ENCODE measurements around the gene FRMD4B. TPM values are rescaled to one million over a fixed set of nuclear protein-coding genes. Genes with fewer than 3 reads are reported as not detected.
"Not testable (repeated sequence)": the region's sequence is repeated elsewhere in the genome, so short reads cannot be mapped to it uniquely, and the experiment has no call there.

The FRMD4B gene
- total RNA-seq, 1 experiment from 2014 or later = 4.4 TPM

GRCh38 chr3:69328103-69328962, 57.6 kb downstream of the FRMD4B start:
- Histone ChIP-seq H3K9me3 (replicated peaks) (no peaks in the 10 kb centered on the region), H3K27me3 (no peaks in the 10 kb centered on the region), H3K36me3 (no peaks in the 10 kb centered on the region), H3K27ac (no peak overlapping the region), H3K4me1 (peaks cover 10% of the 10 kb centered on the region), H3K4me3 (no peak overlapping the region)
- no peak for DNase-seq

GRCh38 chr3:69326855-69327300, 59.0 kb downstream of the FRMD4B start:
- DNase-seq = no peak
- Histone ChIP-seq H3K36me3 (no peaks in the 10 kb centered on the region), H3K9me3 (replicated peaks) (no peaks in the 10 kb centered on the region), H3K4me3 (no peak overlapping the region), H3K27ac (no peak overlapping the region), H3K27me3 (no peaks in the 10 kb centered on the region), H3K4me1 (peaks cover 15% of the 10 kb centered on the region)

GRCh38 chr3:69325151-69325550, 60.7 kb downstream of the FRMD4B start:
- no peaks in the 10 kb centered on the region for H3K27me3 ChIP-seq
- no peak for DNase-seq
- no peaks in the 10 kb centered on the region for H3K36me3 ChIP-seq
- no peaks in the 10 kb centered on the region for H3K9me3 ChIP-seq (replicated peaks)
- H3K27ac ChIP-seq = no peak overlapping the region
- no peak overlapping the region for H3K4me3 ChIP-seq
- peaks cover 15% of the 10 kb centered on the region for H3K4me1 ChIP-seq

GRCh38 chr3:69324362-69325025, 61.4 kb downstream of the FRMD4B start:
- H3K4me1 ChIP-seq = peaks cover 15% of the 10 kb centered on the region
- H3K27me3 ChIP-seq = no peaks in the 10 kb centered on the region
- no peak overlapping the region for H3K4me3 ChIP-seq
- H3K9me3 ChIP-seq (replicated peaks) = no peaks in the 10 kb centered on the region
- H3K36me3 ChIP-seq = no peaks in the 10 kb centered on the region
- peak overlapping the region; percentile 57 for H3K27ac ChIP-seq
- peak in 1 of 2 experiments; percentile 43 for DNase-seq

- H3K4me1 ChIP-seq = peaks cover 15% of the 10 kb centered on the region
- H3K27me3 ChIP-seq = no peaks in the 10 kb centered on the region
- peak; percentile 27 to 68 for DNase-seq
- H3K36me3 ChIP-seq = no peaks in the 10 kb centered on the region
- H3K27ac ChIP-seq = peak overlapping the region; percentile 57
- no peaks in the 10 kb centered on the region for H3K9me3 ChIP-seq (replicated peaks)
- H3K4me3 ChIP-seq = no peak overlapping the region
Observed at GRCh38 chr3:69323941-69324340, 61.9 kb downstream of the FRMD4B start.

- H3K36me3 ChIP-seq; DNase-seq; H3K4me3 ChIP-seq; H3K9me3 ChIP-seq (replicated peaks); H3K27me3 ChIP-seq: not testable (repeated sequence)
- Histone ChIP-seq H3K4me1 (peaks cover 15% of the 10 kb centered on the region), H3K27ac (peak overlapping the region; percentile 57)
Observed at GRCh38 chr3:69322512-69322911, 63.4 kb downstream of the FRMD4B start.

- H3K27ac ChIP-seq = no peak overlapping the region
- no peaks in the 10 kb centered on the region for H3K9me3 ChIP-seq (replicated peaks)
- no peaks in the 10 kb centered on the region for H3K27me3 ChIP-seq
- H3K36me3 ChIP-seq = no peaks in the 10 kb centered on the region
- peak in 1 of 2 experiments; percentile 34 for DNase-seq
- H3K4me3 ChIP-seq = no peak overlapping the region
- H3K4me1 ChIP-seq = peaks cover 15% of the 10 kb centered on the region
Observed at GRCh38 chr3:69322158-69322509, 63.8 kb downstream of the FRMD4B start.

GRCh38 chr3:69321301-69322157, 64.4 kb downstream of the FRMD4B start:
- H3K4me1 ChIP-seq = peaks cover 15% of the 10 kb centered on the region
- H3K27ac ChIP-seq = no peak overlapping the region

GRCh38 chr3:69320871-69321271, 65.0 kb downstream of the FRMD4B start:
- H3K4me3 ChIP-seq = no peak overlapping the region
- no peak overlapping the region for H3K27ac ChIP-seq
- H3K36me3 ChIP-seq = no peaks in the 10 kb centered on the region
- DNase-seq = no peak
- peaks cover 15% of the 10 kb centered on the region for H3K4me1 ChIP-seq
- H3K9me3 ChIP-seq (replicated peaks) = no peaks in the 10 kb centered on the region
- no peaks in the 10 kb centered on the region for H3K27me3 ChIP-seq

More at GRCh38 chr3:69321301-69322157, 64.4 kb downstream of the FRMD4B start:
- no peaks in the 10 kb centered on the region for H3K27me3 ChIP-seq
- no peaks in the 10 kb centered on the region for H3K36me3 ChIP-seq
- no peak overlapping the region for H3K4me3 ChIP-seq
- H3K9me3 ChIP-seq (replicated peaks) = no peaks in the 10 kb centered on the region
- no peak for DNase-seq

GRCh38 chr3:69319652-69320051, 66.2 kb downstream of the FRMD4B start:
- H3K27me3 ChIP-seq = no peaks in the 10 kb centered on the region
- no peaks in the 10 kb centered on the region for H3K9me3 ChIP-seq (replicated peaks)
- no peaks in the 10 kb centered on the region for H3K36me3 ChIP-seq
- H3K4me3 ChIP-seq = no peak overlapping the region
- H3K4me1 ChIP-seq = peaks cover 15% of the 10 kb centered on the region
- H3K27ac ChIP-seq = no peak overlapping the region
- no peak for DNase-seq

- Histone ChIP-seq H3K4me1 (peaks cover 5% of the 10 kb centered on the region), H3K36me3 (no peaks in the 10 kb centered on the region), H3K27ac (no peak overlapping the region), H3K27me3 (no peaks in the 10 kb centered on the region), H3K9me3 (replicated peaks) (no peaks in the 10 kb centered on the region), H3K4me3 (no peak overlapping the region)
- DNase-seq = no peak
Observed at GRCh38 chr3:69318410-69318809, 67.5 kb downstream of the FRMD4B start.

GRCh38 chr3:69313251-69313650, 72.6 kb downstream of the FRMD4B start:
- DNase-seq = no peak
- Histone ChIP-seq H3K4me3 (no peak overlapping the region), H3K36me3 (no peaks in the 10 kb centered on the region), H3K27ac (no peak overlapping the region), H3K27me3 (no peaks in the 10 kb centered on the region), H3K9me3 (replicated peaks) (no peaks in the 10 kb centered on the region), H3K4me1 (no peaks in the 10 kb centered on the region)

GRCh38 chr3:69309814-69310213, 76.1 kb downstream of the FRMD4B start:
- H3K4me1 ChIP-seq = no peaks in the 10 kb centered on the region
- no peak for DNase-seq
- no peak overlapping the region for H3K27ac ChIP-seq

GRCh38 chr3:69306239-69307185, 79.4 kb downstream of the FRMD4B start:
- Histone ChIP-seq H3K36me3 (no peaks in the 10 kb centered on the region), H3K4me3 (no peak overlapping the region), H3K27ac (no peak overlapping the region), H3K9me3 (replicated peaks) (no peaks in the 10 kb centered on the region), H3K4me1 (no peaks in the 10 kb centered on the region), H3K27me3 (no peaks in the 10 kb centered on the region)
- DNase-seq = peak; percentile 28 to 83

More at GRCh38 chr3:69309814-69310213, 76.1 kb downstream of the FRMD4B start:
- no peaks in the 10 kb centered on the region for H3K9me3 ChIP-seq (replicated peaks)
- H3K36me3 ChIP-seq = no peaks in the 10 kb centered on the region
- no peaks in the 10 kb centered on the region for H3K27me3 ChIP-seq
- no peak overlapping the region for H3K4me3 ChIP-seq
